Femur (tissue), 1 donor: ENCODE measurements around the gene RAP1GAP2.

Source experiments
- DNase-seq: peaks from one replicate; pipeline ENCODE4 v3.0.0-alpha.2; 2017

Gene RAP1GAP2

DNA sequence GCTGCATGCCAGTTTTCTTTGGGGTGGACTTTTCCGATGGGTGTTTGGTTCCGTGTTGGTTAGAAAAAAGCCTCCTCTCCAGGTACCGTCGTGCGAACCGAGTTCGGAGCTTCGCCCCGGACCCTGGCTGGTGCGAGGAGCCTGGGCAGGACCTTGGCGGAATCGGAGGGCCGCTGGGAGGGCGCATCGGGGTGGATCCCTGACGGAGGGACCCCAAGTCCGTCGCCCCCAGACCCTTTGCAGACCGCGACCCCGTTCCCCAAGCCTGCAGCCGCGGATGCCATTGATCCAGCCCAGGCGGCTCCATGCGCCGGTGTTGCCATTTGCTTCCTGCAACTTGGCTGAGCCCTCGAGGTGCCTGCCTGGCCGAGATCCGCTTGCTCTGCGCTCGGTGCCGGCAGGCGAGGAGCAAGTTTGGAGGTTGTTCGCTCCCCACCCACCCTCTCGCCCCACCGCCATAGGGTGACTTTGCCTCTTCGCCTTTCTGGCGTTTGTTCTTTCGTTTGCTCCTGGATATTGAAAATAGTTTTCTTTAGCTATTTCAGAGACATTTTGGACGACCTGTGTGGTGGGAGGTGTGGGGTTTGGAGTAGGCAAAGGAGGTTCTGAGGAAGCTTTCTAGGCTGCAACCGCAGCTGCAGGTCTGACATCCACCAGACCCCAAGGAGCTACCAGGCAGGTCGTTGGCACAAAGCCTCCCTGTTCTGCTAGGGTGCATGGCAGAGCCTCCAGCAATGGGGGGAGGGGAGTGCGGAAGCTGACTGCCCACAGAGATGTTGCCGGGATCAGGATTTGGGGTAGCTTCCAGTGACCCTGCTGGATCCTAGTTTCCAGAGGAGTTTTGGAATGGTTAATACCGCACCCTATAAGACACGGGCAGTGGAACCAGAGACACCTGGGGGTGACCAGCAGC, 58.2 kb downstream of the RAP1GAP2 start:
- DNase-seq, result no peak

DNA sequence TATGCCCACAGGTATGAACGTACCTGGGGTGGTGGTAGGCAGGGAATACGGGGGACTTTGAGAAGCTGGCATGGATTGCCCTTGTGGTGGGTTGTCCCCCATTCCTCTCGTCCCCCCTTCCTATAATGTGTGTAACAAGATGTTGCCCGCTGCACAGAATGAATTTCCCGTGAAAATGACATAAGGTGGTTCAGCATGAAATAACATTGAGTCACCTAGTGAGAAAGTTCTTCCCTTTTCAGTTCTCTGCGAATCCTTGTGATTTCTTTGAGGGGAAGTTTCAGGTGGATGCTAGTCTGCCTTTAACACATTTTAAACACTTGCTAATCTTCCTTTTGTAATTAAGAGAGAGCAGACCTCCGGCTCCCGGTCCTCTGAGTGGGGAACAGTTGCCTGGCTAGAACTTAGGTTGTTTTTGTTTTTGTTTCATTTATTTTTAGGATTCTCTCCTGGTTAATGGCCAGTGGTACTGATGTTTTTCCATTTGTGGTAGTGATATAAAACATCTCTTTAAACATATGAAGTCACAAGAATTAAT, 58.9 kb downstream of the RAP1GAP2 start:
- DNase-seq, result no peak

DNA sequence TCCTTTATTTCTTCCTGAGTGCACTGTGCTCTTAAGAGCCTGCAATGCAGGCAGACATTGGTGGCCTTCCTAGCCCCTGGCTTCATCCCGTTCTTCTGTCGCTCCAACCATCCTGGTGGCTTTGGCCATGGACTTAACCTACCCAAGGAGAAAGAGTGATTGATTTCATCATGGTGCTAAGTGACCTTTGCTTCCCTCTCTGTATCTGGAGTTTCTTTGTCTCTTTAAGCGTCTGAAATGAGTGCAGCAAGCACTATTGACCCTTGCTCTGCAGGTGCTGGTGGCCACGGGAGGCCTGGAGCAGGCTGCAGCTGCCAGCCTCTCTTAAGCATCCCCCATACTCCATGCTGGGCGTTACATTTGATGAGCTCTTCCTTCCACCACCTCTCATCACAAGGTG, 60.5 kb downstream of the RAP1GAP2 start:
- no peak for DNase-seq

DNA sequence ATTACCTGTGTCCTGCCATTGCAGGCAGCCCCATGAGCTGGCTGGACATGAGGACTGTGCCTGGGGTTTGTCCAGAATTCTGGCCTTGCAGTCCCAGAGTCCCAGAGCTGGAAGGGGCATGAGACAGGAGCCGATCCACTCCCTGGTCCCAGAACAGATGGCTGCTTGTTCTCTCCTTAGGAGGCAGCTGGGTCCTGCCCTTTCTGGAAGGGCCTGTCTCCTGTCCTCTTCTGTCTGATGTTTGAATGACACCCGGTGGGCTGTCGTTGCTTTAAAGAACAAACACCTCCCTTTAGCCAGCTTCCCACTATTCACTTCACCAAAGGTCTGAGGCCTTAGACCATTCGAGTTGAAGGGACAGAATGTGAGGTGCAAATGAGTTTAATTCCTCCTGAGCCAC, 63.8 kb downstream of the RAP1GAP2 start:
- DNase-seq, result no peak

DNA sequence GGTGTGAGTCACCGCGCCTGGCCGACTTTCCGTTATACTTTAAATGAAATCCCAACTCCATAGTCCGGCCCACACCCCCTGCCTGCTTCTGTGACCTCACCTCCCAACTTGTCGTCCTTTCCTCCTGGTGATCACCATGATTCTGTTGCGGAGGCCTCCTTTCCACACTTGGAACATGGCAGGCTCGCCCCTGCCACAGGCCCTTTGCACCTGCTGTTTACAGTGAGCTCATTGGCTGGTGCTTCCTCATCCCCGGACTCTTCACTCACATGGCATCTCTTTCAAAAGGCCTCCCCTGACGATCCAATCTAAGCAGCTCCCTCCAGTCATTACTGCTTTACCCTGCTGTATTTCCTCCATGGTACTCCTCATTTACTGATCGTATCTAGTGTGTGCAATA, 64.6 kb downstream of the RAP1GAP2 start:
- no peak for DNase-seq

DNA sequence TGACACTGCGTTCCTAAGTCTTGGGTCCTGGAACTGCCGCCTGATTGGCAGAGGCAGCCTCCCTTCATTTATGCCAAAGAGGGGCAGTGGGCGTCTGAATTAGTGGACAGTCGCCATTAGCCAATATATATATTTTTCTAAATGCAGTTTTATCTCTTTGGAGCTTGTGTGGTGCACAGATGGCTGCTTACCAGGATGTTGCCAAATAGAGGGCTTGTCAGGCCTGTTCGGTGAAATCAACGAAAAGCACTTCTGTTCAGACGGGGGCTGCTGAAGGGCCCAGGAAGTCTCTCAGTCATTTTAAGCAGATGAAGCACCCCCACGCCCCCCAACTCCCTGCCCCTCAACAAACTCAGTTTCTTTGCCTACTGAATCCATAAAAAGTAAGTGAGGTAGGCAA, 66.0 kb downstream of the RAP1GAP2 start:
- no peak for DNase-seq

DNA sequence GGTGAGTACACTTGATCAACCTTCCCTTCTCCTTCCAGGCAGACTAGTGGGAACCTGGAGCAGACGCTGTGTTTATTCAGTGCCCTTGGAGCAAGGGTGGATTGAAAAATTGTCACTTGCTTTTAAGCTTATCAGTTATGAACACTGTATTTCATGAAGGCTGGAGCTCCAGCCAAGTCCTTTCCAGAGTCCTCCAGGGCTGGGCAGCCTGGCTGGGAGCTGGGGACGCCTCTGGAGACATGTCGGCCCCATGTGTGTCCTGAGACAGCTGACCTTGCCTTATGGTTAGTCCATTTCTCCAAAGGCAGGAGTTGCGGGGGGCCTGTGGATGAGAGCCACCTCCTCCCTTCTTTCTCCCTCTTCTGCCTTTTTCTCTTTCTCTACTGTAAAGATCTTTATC, 67.0 kb downstream of the RAP1GAP2 start:
- no peak for DNase-seq

DNA sequence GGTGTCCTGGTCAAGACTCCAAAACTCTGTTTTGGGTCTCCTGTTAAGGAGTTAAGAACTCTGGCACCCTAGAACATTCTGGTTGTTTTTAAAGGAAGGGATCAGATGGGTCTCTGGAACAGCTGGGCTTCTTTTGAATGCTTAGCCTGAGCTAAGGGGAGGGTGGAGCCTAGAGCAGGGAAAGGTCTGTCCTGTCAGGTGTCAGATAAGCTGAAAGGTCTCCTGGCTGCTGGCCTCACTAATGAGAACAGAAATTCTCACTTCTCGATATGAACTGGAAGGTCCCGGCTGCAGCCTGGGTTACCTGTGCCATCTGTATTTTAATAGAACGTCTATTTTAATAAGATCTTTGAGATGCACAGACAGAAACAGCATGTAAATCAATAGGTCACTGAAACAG, 69.0 kb downstream of the RAP1GAP2 start:
- DNase-seq, result no peak

DNA sequence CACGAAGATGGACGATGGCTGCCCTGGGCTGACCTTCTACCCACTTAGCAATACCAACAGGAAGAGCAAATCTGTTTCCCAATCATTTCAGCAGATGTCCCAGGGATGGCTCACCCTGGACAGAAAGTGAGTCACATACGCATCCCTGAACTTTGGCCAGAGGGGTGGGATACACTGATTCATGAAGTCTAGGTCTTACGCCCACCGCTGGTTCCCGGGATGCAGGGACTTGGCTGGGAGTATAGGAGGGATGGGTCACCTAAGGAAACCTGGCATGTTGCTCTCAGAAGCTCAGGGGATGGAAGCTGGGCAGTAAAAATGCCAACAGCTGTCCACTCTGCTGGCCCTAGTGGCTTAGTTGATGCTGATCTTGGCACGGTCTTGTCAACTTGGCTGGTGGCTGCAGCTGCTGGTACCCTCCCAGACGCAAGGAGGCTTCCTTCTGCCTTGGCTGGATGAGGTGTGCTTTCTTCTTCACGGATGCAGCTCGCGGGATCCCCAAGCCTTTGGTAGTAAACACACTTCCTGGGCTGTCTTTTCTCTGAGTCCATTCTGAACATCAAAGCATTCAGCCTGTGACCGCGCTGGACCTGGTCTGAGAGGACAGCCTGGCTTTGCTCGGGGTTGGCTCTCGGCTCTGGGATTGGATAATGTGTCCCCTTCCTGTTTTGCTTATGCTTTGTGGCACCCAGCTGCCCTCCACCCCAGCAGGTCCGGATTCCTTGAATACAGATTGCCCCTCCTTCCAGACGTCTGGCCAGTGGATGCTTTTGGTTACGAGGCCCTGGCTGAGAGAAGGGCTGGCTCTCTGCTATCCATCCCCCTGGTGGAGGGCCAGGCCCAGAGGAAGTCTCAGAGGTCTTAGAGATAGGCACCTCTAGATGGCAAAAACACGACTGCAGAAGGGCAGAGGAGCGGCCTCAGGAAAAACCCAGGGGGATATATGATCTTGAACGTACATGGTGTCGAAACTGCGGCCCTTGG, 71.5 kb downstream of the RAP1GAP2 start:
- DNase-seq, result peak; percentile 33

DNA sequence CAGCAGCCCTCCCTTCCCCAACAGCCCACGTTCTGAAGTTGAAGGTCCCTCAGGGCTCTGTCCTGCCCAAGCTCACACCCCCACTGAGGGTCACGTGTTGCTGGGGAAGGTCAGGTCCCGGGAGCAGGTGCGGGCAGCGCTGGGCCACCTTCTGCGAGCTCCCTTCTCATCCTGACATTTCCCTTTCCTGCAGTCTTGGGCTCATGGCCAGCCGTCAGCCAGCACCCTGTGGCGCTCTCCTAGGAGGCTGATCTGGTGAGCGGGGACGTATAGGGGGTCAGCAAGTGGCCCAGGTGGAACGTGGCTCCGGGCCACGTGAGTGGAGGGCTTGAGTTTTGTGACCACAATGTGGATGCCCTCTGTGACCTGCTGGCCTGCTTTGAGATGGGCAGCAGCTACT, 73.4 kb downstream of the RAP1GAP2 start:
- no peak for DNase-seq

DNA sequence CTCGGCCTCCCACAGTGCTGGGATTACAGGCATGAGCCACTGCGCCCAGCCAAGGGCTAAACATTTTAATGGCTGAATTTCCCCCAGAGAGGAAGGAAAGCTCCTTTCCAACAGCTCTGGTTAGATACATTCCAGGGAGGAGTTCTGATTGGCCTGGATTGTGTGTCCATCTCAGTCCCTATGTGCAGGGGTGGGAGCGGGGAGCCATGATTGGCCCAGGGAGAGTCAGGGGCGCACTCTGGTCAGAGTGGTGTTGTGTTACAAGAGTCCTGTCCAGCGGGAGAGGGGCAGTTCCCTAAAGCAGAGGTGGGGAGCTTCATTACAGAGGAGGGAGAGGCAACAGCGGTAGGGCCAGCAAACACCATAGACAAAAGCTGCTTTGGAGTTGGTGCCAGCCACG, 75.0 kb downstream of the RAP1GAP2 start:
- DNase-seq, result no peak

DNA sequence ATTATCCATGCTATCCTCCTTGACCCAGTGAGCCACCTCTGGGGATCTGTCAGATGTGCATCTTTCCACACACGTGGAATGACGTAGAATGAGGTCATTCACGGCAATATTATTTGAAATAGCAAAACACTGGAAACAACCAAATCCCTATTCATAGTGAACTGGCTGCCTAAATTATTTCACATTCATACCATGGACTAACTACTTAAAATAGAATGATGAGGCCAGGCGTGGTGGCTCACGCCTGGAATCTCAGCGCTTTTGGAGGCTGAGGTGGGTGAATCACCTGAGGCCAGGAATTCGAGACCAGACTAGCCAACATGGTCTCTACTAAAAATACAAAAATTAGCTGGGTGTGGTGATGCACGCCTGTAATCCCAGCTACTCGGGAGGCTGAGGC, 75.5 kb downstream of the RAP1GAP2 start:
- no peak for DNase-seq

DNA sequence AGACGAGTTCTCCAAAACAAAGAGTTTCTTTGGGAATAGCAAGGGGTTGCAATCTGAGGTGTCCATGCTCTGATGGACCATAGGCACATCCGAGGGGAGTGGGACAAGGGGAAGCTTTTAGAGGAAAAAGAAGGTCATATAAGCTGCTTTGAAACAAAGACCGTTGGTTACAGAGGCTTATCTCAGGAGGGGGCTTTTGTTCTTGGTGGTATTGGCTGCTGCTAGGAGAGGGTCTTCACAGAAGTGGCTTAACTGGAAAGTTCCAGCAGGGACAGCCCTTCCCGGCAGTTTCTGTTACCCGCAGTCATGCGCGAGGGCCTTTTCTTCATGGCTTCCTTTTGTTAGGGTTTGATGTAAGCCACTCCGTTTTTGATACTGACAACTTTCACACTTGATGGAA, 76.0 kb downstream of the RAP1GAP2 start:
- DNase-seq, result no peak

DNA sequence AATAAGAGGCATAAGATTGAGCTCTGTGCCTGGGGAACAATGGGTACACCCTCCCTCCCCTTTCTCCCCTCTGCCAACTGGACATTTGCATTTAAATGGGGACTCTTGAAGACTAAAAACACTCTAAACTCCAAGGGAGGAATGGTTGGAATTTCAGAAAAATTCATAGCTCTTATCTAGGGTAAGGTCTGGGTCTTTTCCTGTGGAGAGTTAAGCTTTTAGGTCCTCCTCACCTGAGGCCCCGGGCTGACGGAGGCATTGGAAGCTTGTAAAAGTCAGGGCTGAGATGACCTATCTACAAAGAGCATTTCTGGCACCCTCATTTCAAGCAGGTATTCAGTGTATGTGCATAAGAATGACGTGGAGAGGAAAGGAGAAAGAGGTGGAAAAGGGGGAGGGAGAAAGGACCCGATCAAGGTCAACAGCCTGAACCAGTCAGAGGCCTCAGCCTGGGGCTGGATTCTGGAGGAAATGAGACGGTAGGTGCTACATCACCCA, 78.0 kb downstream of the RAP1GAP2 start:
- DNase-seq, result no peak

DNA sequence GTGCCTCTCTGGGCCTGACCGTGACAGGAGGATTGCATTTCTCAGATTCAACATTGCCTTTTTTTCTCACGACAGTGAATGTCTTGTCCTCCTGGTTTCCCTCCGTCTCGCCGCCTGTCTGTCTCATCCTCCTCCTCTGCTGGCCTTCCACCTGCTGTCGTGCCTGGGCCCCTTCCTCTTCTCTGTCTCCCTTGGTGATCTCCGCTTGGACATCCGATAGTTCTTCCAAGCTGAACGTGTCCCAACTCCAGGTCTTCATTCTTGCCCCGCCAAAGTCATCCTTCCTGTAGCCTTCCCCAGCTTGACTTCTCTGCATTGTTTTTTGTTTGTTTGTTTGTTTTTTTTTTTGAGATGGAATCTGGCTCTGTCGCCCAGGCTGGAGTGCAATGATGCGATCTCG, 79.4 kb downstream of the RAP1GAP2 start:
- no peak for DNase-seq

DNA sequence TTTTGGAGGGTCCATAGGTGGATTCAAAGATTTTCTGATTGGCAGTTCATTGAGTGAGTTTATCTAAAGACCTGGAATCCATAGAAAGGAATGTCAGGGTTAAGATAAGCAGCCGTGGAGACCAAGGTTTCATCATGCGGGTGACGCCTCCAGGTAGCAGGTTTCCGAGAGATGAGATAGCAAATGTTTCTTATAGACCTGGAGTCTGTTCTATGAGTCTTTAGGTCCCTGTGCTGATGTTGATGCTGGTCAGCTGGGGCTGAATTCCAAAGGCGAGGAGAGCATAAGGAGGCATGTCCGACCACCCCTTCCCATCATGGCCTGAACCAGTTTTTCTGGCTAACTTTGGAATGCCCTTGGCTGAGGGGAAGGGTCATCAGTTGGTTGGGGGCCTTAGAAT, 80.2 kb downstream of the RAP1GAP2 start:
- no peak for DNase-seq

DNA sequence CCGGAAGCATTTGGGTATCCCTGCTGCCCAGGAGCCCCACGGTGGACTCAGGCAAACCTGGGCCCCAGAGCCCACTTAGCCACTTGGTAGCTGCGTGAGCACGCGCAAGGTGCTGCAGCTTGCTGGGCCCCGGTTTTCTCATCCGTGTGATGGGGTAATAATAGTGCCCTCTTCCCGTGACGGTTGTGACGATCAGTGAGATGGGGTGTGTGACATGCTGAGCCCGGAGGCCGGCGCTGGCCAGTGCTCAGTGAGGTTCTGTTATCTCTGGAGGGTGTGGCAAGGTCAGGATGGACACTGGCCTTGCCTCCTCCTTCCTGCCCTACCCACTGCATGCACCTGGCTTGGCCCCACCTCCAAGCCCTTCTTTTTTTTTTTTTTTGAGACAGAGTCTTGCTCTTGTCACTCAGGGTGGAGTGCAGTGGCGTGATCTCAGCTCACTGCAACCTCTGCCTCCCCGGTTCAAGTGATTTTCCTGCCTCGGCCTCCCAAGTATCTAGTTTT, 82.6 kb downstream of the RAP1GAP2 start:
- DNase-seq, result no peak

DNA sequence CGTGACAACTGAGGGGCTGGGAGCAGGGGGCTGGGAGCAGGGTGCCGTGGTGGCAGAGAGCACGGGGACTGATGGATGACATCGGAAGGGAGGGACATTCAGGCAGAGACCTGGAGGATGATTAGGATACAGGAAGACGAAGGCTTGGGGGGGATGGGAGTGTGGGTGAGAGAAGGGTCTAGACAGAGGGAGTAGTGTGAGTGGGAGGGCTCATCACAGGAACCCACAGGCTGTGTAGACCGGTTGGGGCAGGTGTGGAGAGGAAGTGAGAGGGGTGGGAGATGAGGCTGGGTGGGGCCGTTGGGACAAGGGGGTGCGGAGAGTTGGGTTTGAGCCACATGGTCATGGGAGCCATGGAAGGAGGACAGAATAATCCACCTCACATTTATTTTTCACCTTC, 83.8 kb downstream of the RAP1GAP2 start:
- no peak for DNase-seq

DNA sequence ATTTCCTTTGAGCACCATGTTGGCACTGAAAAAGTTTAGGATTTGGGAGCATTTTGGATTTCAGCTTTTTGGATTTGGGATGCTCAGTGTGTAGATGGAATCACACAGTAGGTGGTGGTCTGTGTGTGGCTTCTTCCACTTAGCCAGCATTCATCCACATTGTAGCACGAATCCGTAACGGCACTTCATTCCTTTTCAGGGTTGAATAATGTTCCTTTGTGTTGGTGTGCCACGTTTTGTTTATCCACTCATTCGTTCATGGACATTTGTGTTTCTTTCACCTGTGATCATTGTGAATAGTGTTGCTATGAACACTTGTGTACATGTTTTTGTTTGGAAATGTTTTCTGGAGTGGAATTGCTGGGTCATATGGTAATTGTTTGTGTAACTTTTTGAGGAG, 85.1 kb downstream of the RAP1GAP2 start:
- DNase-seq, result no peak

DNA sequence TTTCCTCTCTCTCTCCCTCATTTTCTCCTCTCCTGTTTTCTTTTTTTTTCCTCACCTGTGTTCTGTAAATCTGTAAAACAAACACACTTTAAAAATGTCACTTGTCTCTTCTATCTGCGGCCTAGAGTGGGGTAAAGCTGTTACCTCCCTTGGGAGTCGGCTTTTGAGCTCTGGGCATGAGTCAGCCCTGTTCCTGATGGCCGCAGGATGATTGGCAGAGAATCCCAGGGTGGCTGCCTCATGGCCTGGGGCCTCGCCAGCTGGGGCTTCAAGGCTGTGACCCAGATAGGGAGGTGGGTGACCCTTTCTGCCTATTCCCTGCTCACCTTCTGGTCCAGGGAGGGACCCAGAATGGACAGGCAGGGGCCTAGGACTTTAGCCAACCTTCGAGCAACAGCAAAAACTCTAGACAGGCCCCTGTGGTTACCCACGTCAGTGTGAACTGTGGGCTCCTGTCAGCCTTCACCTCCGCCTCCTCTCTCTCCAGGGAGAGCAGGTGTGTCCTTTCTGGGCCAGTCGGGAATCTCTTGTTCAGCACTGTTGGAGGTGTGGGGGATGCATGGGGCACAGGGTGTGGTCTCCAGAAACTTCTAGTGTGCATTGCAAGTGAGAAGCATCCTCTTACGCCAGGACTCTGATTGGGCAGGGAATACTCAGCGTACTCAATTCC, 87.4 kb downstream of the RAP1GAP2 start:
- no peak for DNase-seq

DNA sequence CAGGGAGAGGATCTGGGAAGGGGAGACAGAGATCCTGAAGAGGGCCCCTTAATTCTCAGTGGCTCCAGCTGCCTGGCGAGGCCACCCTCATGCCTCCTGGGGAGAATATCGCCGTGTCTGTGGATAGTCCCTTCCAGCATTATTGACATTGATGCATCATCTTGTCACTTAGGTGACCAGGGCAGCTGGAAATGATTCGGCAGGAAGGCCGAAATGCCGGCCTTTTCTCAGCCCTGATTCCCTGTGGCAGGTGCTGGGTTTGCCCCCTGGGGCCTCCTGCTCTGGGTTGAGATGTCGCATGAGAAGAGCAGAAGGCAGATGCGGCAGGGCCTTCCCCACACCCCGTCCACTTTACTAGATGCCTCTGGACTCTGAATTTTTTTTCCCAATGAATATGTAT, 89.5 kb downstream of the RAP1GAP2 start:
- DNase-seq, result no peak

DNA sequence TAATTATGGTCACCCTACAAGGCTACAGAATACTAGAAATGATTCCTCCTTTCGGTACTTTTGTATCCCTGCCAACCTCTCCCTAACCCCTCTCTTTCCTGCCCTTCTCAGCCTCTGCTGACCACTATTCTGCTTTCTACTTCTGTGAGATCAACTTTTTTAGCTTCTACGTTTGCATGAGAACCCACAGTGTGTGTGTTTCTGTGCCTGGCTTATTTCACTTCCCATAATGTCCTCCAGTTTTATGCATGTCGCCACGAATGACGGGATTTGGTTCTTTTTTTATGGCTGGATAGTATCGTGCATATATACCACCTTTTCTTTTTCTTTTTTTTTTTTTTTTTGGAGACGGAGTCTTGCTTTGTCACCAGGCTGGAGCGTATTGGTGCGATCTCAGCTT, 92.1 kb downstream of the RAP1GAP2 start:
- DNase-seq, result no peak

DNA sequence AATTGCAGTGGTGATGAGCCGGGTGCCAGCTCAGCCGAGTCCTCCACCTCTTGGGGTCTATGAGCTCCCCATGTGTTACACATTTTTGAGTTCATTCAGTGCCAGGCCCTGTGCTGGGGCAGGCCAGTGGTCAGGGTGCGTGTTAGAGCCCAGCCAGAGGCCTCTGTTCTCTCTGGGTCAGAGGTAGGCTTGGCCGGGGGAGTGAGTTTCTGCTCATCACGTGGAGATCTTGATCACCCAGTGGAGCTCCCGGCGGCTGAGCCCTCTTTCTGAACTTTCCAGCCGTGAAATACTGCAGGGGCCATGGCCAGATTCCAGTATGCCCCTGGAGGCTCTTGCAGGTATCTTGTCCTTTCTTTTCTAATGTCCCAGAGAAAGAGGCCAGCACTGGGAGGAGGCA, 93.0 kb downstream of the RAP1GAP2 start:
- no peak for DNase-seq
